ENCODE data around the gene SMYD3. TPM values are rescaled to one million over a fixed set of nuclear protein-coding genes. Genes with fewer than 3 reads are reported as not detected.

Gene SMYD3
- total RNA-seq, 1 experiment from 2014 or later: 25.5 TPM

DNA sequence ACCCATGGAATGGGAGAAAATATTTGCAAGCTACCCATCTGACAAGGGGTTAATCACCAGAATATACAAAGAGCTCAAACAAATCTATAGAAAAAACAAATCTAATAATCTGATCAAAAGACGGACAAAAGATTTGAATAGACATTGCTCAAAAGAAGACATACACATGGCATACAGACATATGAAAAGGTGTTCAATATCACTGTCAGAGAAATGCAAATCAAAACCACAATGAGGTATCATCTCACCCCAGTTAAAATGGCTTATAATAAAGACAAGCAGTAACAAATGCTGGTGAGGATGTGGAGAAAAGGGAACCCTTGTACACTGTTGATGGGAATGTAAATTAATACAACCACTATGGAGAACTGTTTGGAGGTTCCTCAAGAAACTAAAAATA lies 600.9 kb downstream of the SMYD3 start:
- Histone ChIP-seq H3K18ac (ENCODE audit: insufficient read length, low read depth, low read length) (no peak overlapping the region), H2BK12ac (ENCODE audit: insufficient read length, low read depth, low read length) (no peak overlapping the region), H3K23ac (ENCODE audit: insufficient read length, low read depth, low read length) (no peak overlapping the region), H3K56ac (ENCODE audit: insufficient read length, low read depth, low read length) (no peak overlapping the region), H3K9ac (ENCODE audit: extremely low read depth, insufficient read length, low read length) (no peak overlapping the region), H3K27ac (ENCODE audit: insufficient read length, low read depth, low read length) (no peak overlapping the region), H3K4ac (ENCODE audit: low read depth, low read length) (no peak overlapping the region), H4K20me1 (ENCODE audit: control insufficient read depth, insufficient read depth, insufficient read length) (no peaks in the 10 kb centered on the region), H2BK15ac (ENCODE audit: low read depth, low read length) (no peak overlapping the region), H4K8ac (replicated peaks; ENCODE audit: insufficient read length, low read depth, low read length) (no peak overlapping the region), H2BK120ac (ENCODE audit: low read depth, low read length, poor library complexity, severe bottlenecking) (no peak overlapping the region), H3K4me1 (ENCODE audit: insufficient read depth, low read length) (peaks cover 2% of the 10 kb centered on the region; the same call in 1 of the 2 replicates), H3K79me2 (ENCODE audit: insufficient read depth, low read length) (no peaks in the 10 kb centered on the region), H3T11ph (ENCODE audit: low read length) (no peak overlapping the region), H4K91ac (ENCODE audit: insufficient read length, low read depth, low read length) (no peak overlapping the region), H2BK5ac (ENCODE audit: insufficient read length, low read length) (no peak overlapping the region), H3K4me2 (ENCODE audit: insufficient read depth, insufficient read length, low read length) (no peak overlapping the region), H3K79me1 (ENCODE audit: insufficient read depth, low read depth, low read length, poor library complexity, severe bottlenecking) (no peaks in the 10 kb centered on the region), H3K14ac (ENCODE audit: insufficient read depth, low read length) (no peak overlapping the region), H4K5ac (ENCODE audit: insufficient read length, low read depth, low read length) (no peak overlapping the region), H3K9me3 (ENCODE audit: control insufficient read depth, low read depth, low read length) (no peaks in the 10 kb centered on the region), H2BK20ac (ENCODE audit: low read depth, low read length, poor library complexity, severe bottlenecking) (no peak overlapping the region), H3K27me3 (ENCODE audit: insufficient read depth, low read length) (no peaks in the 10 kb centered on the region), H2AFZ (ENCODE audit: low read length) (no peak overlapping the region), H3K23me2 (ENCODE audit: insufficient read length, low read depth, low read length, poor library complexity, severe bottlenecking) (no peaks in the 10 kb centered on the region), H2AK5ac (ENCODE audit: insufficient read length, low read length) (no peak overlapping the region)
- TF ChIP-seq, protein P1, sequence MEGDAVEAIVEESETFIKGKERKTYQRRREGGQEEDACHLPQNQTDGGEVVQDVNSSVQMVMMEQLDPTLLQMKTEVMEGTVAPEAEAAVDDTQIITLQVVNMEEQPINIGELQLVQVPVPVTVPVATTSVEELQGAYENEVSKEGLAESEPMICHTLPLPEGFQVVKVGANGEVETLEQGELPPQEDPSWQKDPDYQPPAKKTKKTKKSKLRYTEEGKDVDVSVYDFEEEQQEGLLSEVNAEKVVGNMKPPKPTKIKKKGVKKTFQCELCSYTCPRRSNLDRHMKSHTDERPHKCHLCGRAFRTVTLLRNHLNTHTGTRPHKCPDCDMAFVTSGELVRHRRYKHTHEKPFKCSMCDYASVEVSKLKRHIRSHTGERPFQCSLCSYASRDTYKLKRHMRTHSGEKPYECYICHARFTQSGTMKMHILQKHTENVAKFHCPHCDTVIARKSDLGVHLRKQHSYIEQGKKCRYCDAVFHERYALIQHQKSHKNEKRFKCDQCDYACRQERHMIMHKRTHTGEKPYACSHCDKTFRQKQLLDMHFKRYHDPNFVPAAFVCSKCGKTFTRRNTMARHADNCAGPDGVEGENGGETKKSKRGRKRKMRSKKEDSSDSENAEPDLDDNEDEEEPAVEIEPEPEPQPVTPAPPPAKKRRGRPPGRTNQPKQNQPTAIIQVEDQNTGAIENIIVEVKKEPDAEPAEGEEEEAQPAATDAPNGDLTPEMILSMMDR (conservative IDR thresholded peaks at IDR 0.05): no peak
- DNase-seq: no peak
- WGBS (ENCODE audit: extremely low coverage, insufficient read length, low lambda C conversion rate): no CpG with 5 or more reads among the region's 1 CpG
- Mint-ChIP-seq H3K4me1 (peaks cover 0 to 7% of the 10 kb centered on the region in 2 experiments; a peak in 1 of 4 replicates), H3K27me3 (ENCODE audit: low read depth) (no peaks in the 10 kb centered on the region), H3K36me3 (ENCODE audit: insufficient read depth in 1 of 3, low read depth in 3 of 3) (peaks cover 18 to 21% (median 20%) of the 10 kb centered on the region in 3 experiments), H3K4me3 (no peak overlapping the region), H3K9me3 (peaks cover 19 to 22% of the 10 kb centered on the region in 2 experiments), H3K27ac (no peak overlapping the region)

All from H9 (cell line).